ENCODE data around the gene PLPPR3. TPM values are rescaled to one million over a fixed set of nuclear protein-coding genes. Genes with fewer than 3 reads are reported as not detected.
A peak's percentile ranks its signal among the peaks of the same experiment; 100 is the strongest.

The PLPPR3 gene
- total RNA-seq, 2 donors from 2014 or later, result 0.21 to 0.27 TPM

DNA sequence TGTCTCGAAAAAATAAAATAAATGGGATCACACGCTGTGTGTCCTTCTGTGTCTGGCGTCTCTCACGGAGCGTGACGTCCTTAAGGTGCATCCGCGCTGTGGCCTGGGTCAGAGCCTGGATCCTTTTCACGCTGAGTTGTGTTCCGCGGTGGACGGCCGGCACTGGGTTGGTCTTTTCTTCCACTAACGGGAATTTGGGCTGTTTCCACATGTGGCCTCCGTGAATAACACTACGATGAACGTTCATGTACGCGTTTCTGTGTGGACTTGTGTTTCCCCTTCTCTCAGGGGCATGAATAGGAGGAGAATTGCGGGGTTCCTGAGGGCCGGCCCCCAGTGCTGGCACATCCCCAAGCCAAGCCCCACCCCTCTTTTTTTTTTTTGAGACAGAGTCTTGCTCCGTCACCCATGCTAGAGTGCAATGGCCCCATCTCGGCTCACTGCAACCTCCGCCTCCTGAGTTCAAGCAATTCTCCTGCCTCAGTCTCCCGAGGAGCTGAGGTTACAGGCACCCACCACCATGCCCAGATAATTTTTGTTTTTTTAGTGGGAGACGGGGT lies 30.7 kb downstream of the PLPPR3 start:
- DNase-seq (no peak), ATAC-seq (no peak)
- intact Hi-C loops (cut with DNase I), result no loop called here

- intact Hi-C loops (cut with DNase I), result no loop called here
- ATAC-seq (no peak), DNase-seq (no peak)
Measured at GRCh38 chr19:789701-790060, 32.1 kb downstream of the PLPPR3 start.

DNA sequence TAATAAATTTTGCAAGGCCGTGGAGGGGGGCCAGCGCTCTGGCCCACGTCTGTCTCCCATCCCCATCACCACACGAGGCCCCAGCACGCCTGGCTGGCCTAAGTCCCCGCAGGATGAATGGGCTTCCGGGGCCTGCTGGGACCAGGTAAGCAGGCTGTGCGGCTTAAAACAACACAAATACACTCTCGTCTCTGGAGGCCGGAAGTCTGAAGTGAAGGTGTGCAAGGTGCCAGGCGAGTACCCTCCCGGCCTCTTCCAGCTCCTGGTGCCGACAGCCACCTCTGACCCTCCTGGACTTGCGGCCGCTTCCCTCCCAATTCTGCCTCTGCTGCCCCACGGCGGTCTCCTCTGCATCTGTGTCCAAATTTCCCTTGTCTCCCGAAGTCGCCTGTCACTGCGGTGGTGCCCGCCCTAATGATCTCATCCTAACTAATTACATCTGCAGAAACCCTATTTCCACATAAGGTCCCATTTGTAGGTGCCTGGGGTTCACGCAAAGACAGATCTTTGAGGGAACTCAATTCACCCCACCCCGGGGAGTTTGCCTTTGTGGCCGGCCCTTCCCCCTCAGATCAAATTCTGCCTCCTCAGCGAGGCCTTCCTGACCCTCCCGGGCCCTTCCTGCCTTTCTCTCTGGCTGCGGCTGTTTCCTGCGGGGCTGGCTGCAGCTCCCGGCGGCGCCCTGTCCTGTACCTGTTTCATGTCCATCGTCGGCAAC lies 32.6 kb downstream of the PLPPR3 start:
- intact Hi-C loops (cut with DNase I), result no loop called here
- ATAC-seq (peak; percentile 42 to 67), DNase-seq (peak; percentile 73)

- intact Hi-C loops (cut with DNase I), result no loop called here
- no peak for ATAC-seq
- DNase-seq, result no peak
Measured at GRCh38 chr19:788686-788982, 33.1 kb downstream of the PLPPR3 start.

GRCh38 chr19:787536-787935 lies 34.2 kb downstream of the PLPPR3 start:
- intact Hi-C loops (cut with DNase I), result no loop called here
- DNase-seq (no peak), ATAC-seq (no peak)

GRCh38 chr19:784541-784940 lies 37.2 kb downstream of the PLPPR3 start:
- DNase-seq (no peak), ATAC-seq (no peak)
- intact Hi-C loops (cut with DNase I), result no loop called here

GRCh38 chr19:782878-783668 lies 38.7 kb downstream of the PLPPR3 start:
- DNase-seq (peak; percentile 43), ATAC-seq (peak in 1 of 2 donors; percentile 48)
- intact Hi-C loops (cut with DNase I), result no loop called here

DNA sequence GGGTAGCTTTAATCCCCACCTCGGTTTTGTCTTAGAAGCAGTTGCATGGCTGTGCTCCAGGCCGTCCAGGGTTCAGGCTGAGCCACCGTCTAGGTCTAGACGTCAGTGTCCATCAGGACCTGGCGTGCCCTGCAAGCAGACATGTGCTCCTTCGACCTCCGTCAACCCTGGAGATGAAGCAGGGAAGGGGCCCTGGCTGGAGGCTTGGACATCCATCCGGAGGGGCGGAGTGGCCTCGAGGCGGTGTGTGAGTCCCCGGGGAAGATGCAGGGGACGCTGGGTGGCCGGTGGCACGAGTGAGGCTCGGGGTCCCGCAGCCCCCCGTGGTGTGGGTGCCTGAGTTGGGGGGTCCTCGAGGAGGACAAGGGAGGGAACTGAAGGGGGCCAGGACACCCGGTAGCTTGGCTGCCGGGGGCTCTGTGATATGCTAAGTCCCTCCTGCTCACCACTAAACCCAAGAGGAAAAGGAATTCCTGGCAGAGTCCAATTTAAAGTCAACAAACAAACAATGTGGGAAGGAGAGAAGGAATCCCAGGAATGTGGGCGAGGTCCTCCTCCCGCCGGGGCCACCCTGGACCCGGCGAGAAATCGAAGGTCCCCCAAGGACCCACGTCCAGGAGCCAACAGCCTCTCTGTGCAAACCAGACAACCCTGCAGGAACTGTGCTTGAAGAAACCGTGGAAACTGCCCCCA lies 39.4 kb downstream of the PLPPR3 start:
- intact Hi-C loops (cut with DNase I), result no loop called here
- DNase-seq (no peak), ATAC-seq (peak; percentile 21 to 45)

GRCh38 chr19:781800-782184 lies 40.0 kb downstream of the PLPPR3 start:
- ATAC-seq, result no peak
- intact Hi-C loops (cut with DNase I), result no loop called here
- DNase-seq, result no peak

DNA sequence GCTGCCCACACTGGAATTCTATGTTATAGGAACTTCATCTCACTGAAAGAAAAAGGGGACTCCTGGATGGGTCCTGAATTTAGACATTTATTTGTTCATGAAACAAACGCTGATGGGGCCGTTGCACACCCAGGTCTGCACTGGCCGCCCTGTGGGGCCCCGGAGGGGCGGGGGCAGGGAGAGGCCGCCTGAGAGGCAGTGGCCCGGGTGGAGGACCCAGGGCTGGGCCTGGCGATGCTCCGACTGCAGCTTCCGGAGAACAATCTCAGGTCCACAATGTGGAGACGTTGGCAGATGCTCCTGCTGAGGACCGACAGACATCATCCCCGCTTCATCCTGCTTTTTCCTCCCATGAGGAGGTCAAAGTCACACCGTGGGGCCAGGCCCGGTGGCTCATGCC lies 40.8 kb downstream of the PLPPR3 start:
- DNase-seq, result no peak
- ATAC-seq, result no peak
- intact Hi-C loops (cut with DNase I), result no loop called here

GRCh38 chr19:778910-779653 lies 42.7 kb downstream of the PLPPR3 start:
- intact Hi-C loops (cut with DNase I), result loop anchor here in 1 of 2 donors (10.0 kb wide), 1 partner anchor 76 kb away; the partner anchor contains the start of genes CFD and ELANE
- ATAC-seq, result peak; percentile 78 to 80
- peak; percentile 75 for DNase-seq

- ATAC-seq (no peak), DNase-seq (no peak)
- intact Hi-C loops (cut with DNase I), result loop anchor here in 1 of 2 donors (10.0 kb wide), 1 partner anchor 78 kb away; the partner anchor contains the start of genes CFD and ELANE
Measured at GRCh38 chr19:776549-776948, 45.2 kb downstream of the PLPPR3 start.

DNA sequence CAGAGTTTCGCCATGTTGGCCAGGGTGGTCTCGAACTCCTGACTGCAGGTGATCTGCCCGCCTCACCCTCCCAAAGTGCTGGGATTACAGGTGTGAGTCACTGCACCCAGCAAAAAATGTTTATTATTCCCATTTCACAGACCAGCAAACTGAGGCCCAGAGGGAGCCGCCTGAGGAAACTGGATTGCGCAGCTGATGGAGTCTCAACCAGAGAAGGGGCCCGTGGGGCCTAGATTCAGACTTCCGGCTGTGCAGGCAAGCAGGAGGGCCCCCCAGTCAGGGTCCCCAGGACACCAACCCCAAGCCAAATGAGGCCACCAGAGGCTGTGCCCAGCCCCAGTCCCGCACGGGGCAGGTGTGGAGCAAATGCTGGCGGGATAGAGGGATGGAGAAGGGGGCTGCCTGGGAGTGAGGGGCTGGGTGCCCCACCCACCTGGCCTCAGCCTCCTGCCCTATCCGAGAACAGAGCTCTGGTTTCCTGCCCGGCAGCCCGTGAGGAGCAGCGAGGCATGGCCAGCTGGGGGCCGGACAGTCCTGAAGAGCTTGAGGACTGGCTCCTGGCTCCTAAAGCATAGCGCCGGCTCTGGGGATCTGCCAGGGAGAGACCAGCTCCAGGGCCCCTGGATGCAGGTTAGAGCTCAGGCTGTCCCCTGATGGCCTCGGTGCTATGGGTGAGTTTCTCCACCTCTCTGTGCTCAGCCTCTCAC lies 48.9 kb downstream of the PLPPR3 start:
- DNase-seq (no peak), ATAC-seq (no peak)
- intact Hi-C loops (cut with DNase I), result loop anchor here in 1 of 2 donors (10.0 kb wide), 1 partner anchor 82 kb away; the partner anchor contains the start of genes CFD and ELANE

DNA sequence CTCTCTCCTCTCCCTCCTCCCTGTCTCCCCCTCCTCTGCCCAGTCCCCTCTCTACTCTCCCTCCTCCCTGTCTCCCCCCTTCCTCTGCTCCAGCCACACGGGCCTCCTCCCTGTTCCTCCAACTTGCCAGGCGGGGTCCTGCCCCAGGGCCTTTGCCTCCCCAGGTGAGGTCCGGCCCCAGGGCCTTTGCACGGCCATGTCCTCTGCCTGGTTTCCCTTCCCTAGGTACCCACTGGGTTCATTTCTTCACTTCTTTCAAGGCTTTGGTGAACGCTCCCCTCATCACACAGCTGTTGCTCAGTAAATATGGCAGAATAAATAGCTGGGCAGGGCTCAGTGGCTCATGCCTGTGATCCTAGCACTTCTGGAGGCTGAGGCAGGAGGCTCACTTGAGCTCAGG lies 49.7 kb downstream of the PLPPR3 start:
- intact Hi-C loops (cut with DNase I), result loop anchor here in 1 of 2 donors (10.0 kb wide), 1 partner anchor 83 kb away; the partner anchor contains the start of genes CFD and ELANE
- ATAC-seq, result no peak
- no peak for DNase-seq

DNA sequence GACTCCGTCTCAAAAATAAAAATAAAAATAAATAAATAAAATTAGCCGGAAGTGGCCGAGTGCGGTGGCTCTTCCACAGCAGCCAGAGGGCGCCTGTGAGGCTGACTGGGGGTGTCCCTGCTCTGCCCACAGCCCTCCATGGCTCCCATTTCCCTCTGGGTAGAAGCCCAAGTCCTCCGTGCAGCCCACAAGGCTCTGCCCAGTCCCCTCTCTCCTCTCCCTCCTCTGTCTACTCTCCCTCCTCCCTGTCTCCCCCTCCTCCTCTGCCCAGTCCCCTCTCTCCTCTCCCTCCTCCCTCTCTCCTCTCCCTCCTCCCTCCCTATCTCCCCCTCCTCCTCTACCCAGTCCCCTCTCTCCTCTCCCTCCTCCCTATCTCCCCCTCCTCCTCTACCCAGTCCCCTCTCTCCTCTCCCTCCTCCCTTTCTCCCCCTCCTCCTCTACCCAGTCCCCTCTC lies 50.4 kb downstream of the PLPPR3 start:
- DNase-seq (no peak), ATAC-seq (peak; percentile 35 to 54)
- intact Hi-C loops (cut with DNase I), result loop anchor here in 1 of 2 donors (10.0 kb wide), 1 partner anchor 83 kb away; the partner anchor contains the start of genes CFD and ELANE

- intact Hi-C loops (cut with DNase I), result loop anchor here (1.0 to 10.0 kb wide), 5 partner anchors 75 to 213 kb away; partner anchors contain the start of genes CFD (in 1 of the 2), ELANE (in 1 of the 2), PRTN3 (in 1 of the 2) and WDR18 (in 1 of the 2)
- DNase-seq, result no peak
- ATAC-seq, result no peak
Measured at GRCh38 chr19:769616-770015, 52.1 kb downstream of the PLPPR3 start.

- ATAC-seq, result peak; percentile 41 to 57
- intact Hi-C loops (cut with DNase I), result loop anchor here (2.0 to 10.0 kb wide), 3 partner anchors 76 to 214 kb away; partner anchors contain the start of genes PRTN3 (in 1 of the 2) and WDR18 (in 1 of the 2)
Measured at GRCh38 chr19:768424-768823, 53.3 kb downstream of the PLPPR3 start.

More at GRCh38 chr19:768424-768823, 53.3 kb downstream of the PLPPR3 start:
- DNase-seq, result no peak
